Suprapubic skin (tissue), 4 donors: ENCODE data around the gene RAB3C.

ENCODE experiments used
- CTCF ChIP-seq, 2 donors: fragments of 200-600 bp in 1 of 2; fragments of 450-650 bp in 1 of 2; sonication (generic) in 1 of 2; IDR thresholded peaks; one replicate each; pipeline ENCODE4 v1.5.1; 2016 to 2019; ENCODE audit warnings: antibody characterized with exemption in 2 of 2, mild to moderate bottlenecking in 1 of 2, moderate library complexity in 1 of 2
- POLR2A ChIP-seq, 2 donors: fragments of 450-650 bp; IDR thresholded peaks; one replicate each; pipeline ENCODE4 v1.6.1; 2017; ENCODE audit warnings: antibody characterized with exemption in 2 of 2, mild to moderate bottlenecking in 2 of 2, moderate library complexity in 2 of 2
- POLR2AphosphoS5 ChIP-seq, 3 donors: sonication (generic); formaldehyde crosslinking; IDR thresholded peaks; one replicate each; pipeline ENCODE4 v1.6.1; 2017; ENCODE audit warnings: antibody characterized with exemption in 3 of 3

- TF ChIP-seq CTCF (IDR thresholded peaks at IDR 0.05) = no peak
- no peak for TF ChIP-seq POLR2AphosphoS5 (IDR thresholded peaks at IDR 0.05)
- TF ChIP-seq POLR2A (IDR thresholded peaks at IDR 0.05) = no peak
Measured at GRCh38 chr5:58898006-58898405, 315.1 kb downstream of the RAB3C start.
